Measurements from ENCODE around the gene MEIOSIN.
"Not testable (repeated sequence)": the region's sequence is repeated elsewhere in the genome, so short reads cannot be mapped to it uniquely, and the experiment has no call there.

Gene MEIOSIN

DNA sequence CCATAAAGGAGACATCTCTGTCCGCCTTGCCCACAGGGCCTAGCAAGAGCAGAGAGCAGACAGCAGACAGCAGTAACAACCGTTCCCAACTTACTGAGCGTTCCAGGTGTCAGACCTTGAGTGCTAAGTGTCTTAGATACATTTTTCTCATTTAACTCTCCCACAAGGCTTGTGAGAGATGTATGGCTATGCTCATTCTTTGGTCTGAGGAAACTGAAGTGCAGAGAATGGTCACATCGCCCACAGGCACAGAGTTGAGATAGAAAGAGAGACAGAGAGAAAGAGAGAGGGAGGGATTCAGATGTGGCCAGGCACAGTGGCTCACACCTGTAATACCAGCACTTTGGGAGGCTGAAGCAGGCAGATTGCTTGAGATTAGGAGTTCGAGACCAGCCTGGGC, 14.3 kb downstream of the MEIOSIN start:
- FAIRE-seq (no peak), DNase-seq (ENCODE audit: insufficient read length, low spot score) (no peak)
- TF ChIP-seq, protein P1, sequence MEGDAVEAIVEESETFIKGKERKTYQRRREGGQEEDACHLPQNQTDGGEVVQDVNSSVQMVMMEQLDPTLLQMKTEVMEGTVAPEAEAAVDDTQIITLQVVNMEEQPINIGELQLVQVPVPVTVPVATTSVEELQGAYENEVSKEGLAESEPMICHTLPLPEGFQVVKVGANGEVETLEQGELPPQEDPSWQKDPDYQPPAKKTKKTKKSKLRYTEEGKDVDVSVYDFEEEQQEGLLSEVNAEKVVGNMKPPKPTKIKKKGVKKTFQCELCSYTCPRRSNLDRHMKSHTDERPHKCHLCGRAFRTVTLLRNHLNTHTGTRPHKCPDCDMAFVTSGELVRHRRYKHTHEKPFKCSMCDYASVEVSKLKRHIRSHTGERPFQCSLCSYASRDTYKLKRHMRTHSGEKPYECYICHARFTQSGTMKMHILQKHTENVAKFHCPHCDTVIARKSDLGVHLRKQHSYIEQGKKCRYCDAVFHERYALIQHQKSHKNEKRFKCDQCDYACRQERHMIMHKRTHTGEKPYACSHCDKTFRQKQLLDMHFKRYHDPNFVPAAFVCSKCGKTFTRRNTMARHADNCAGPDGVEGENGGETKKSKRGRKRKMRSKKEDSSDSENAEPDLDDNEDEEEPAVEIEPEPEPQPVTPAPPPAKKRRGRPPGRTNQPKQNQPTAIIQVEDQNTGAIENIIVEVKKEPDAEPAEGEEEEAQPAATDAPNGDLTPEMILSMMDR (IDR thresholded peaks at IDR 0.05; ENCODE audit: insufficient read depth, missing control alignments) = no peak

DNA sequence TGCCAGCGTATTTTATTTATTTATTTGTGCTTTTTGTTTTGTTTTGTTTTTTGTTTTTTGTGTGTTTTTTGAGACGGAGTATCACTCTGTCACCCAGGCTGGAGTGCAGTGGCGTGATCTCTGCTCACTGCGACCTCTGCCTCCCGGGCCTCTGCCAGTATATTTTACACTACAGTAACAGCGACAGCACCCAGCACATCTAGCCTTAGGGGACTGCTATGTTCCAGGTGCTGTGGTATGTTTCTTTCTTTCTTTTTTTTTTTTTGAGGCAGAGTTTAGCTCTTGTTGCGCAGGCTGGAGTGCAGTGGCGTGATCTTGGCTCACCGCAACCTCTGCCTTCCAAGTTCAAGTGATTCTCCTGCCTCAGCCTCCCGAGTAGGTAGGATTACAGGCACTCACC, 18.2 kb downstream of the MEIOSIN start:
- not testable (repeated sequence) for FAIRE-seq

DNA sequence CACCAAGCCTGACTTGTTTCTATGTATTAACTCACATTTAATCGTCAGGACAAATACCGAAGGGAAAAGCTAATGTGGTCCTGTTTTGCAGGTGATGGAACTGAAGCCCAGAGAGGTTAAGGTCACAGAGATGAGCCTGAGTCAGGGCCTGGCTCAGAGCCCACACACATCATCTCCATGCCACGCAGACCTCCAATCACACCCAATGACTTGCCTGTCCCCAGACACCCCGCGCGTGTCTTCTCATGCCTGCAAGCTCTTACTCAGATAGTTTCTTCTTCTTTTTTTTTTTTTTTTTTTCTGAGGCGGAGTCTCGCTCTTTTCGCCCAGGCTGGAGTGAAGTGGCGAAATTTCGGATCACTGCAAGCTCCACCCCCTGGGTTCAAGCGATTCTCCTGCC, 19.4 kb downstream of the MEIOSIN start:
- FAIRE-seq (no peak), DNase-seq (ENCODE audit: insufficient read length, low spot score) (no peak)
- TF ChIP-seq, protein P1 (IDR thresholded peaks at IDR 0.05; ENCODE audit: insufficient read depth, missing control alignments) = no peak

More for the DNA sequence above, 18.2 kb downstream of the MEIOSIN start:
- DNase-seq (ENCODE audit: insufficient read length, low spot score) = not testable (repeated sequence)

DNA sequence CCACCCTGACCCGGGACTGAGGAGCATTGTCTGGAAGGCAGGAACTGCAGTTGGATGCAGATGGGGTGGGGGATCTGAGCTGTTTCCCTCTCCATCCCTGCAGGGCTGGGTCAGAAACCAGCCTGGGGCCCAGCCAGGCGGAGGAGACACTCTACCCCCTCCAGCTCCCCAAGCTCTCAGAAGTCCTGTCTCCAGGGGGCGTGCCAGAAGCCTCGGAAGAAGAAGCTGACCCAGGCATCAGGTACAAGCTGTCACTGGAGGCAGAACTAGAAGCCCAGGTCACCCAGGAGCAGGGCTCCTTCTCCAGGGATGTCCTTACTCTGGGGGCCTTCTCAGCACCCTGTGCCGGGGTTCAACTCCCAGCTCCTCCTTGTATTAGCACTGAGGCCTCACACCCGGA, 20.3 kb downstream of the MEIOSIN start:
- TF ChIP-seq, protein P1 (IDR thresholded peaks at IDR 0.05; ENCODE audit: insufficient read depth, missing control alignments) = no peak
- FAIRE-seq (no peak), DNase-seq (ENCODE audit: insufficient read length, low spot score) (no peak)

DNA sequence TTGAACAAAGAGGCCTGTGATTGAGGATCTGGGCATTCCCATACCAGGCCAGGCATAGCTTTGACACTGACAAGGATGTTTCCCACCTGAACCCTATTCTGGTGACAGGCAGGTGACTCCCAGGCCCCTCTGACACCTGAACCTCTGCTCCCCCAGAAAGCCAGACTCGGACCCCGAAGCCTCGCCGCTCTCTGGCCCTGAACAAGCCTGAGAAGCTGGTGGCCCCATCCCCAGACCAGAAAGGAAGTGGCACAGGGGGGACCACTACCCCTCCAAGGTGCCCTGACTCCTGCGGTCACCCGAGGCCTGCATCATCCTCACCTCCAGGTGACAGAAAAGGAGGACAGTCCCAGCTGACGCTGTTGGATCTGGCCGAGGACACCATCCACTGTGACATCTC, 21.1 kb downstream of the MEIOSIN start:
- DNase-seq (ENCODE audit: insufficient read length, low spot score) (no peak), FAIRE-seq (no peak)
- TF ChIP-seq, protein P1 (IDR thresholded peaks at IDR 0.05; ENCODE audit: insufficient read depth, missing control alignments) = no peak

DNA sequence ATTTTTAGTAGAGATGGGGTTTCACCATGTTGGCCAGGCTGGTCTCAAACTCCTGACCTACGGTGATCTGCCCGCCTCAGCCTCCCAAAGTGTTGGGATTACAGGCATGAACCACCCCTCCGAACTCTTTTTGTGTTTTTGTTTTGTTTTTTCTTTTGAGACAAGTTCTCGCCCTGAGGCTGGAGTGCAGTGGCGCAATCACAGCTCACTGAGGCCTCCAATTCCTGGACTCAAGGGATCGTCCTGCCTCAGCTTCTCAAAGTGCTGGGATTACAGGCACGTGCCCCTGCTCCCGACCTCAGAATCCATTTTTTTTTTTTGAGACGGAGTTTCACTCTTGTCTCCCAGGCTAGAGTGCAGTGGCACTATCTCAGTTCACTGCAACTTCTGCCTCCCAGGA, 24.5 kb downstream of the MEIOSIN start:
- DNase-seq (ENCODE audit: insufficient read length, low spot score) = no peak
- TF ChIP-seq, protein P1 (IDR thresholded peaks at IDR 0.05; ENCODE audit: insufficient read depth, missing control alignments) = no peak
- FAIRE-seq = no peak

DNA sequence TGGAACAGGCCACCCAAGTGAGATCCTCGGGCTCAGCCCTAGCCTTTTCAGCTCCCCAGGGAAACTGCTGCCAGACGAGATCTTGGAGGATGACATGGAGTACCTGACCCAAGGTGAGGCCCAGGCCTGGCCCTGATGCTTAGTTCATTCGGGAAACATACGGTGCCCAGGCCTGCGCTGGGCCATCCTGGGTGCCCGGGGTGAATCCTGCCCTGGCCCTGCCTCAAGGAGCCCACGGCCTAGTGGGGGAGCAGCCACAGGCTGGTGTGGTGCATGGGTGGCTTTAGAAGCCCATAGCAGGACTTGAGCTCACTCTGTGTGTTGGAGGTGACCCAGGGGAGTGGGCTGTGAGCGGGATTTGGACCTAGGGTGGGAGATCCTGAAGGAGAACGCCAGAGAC, 25.7 kb downstream of the MEIOSIN start:
- DNase-seq (ENCODE audit: insufficient read length, low spot score) (no peak), FAIRE-seq (no peak)
- TF ChIP-seq, protein P1 (IDR thresholded peaks at IDR 0.05; ENCODE audit: insufficient read depth, missing control alignments) = no peak

DNA sequence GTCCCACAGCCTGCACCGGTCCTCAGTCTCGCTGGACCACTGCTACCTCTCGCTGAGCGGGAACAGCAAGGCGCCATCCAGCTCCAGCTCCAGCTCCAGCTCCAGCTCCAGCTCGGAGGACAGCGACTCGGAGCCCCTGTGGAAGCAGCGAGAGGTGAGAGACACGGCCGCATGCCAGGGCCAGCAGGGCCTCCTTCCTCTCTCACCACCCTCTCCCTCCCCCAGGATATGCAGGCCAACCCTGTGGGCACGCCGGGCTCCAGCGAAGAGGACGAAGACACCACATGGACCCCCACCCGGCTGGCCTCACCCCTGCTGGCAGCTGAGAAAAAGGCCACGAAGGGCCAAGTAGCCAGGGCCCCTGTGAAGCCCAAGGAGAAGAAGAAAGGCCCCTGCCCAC, 28.5 kb downstream of the MEIOSIN start:
- TF ChIP-seq, protein P1 (IDR thresholded peaks at IDR 0.05; ENCODE audit: insufficient read depth, missing control alignments) = no peak

More for the DNA sequence above, 28.5 kb downstream of the MEIOSIN start:
- DNase-seq (ENCODE audit: insufficient read length, low spot score) (no peak), FAIRE-seq (no peak)

All from D721Med (cell line).